GM19395 (cell line): ENCODE data around the gene BCL2L12.

Source experiments
- ATAC-seq: cut with Tn5 transposase; IDR thresholded peaks from one replicate; pipeline ENCODE4 v1.9.1; 2021; ENCODE audit warnings: mild to moderate bottlenecking, moderate library complexity; ENCODE audit not compliant: unreplicated experiment

The BCL2L12 gene

GRCh38 chr19:49684251-49684982 lies 18.7 kb downstream of the BCL2L12 start:
- ATAC-seq = no peak

GRCh38 chr19:49684983-49685553 lies 19.3 kb downstream of the BCL2L12 start:
- ATAC-seq = no peak

GRCh38 chr19:49685845-49686332 lies 20.2 kb downstream of the BCL2L12 start:
- ATAC-seq = no peak

GRCh38 chr19:49686503-49687088 lies 20.9 kb downstream of the BCL2L12 start:
- ATAC-seq = no peak

GRCh38 chr19:49687150-49687549 lies 21.4 kb downstream of the BCL2L12 start:
- ATAC-seq = no peak

- no peak for ATAC-seq
These were observed 22.0 kb downstream of the BCL2L12 start for GRCh38 chr19:49687566-49688316.

- no peak for ATAC-seq
These were observed 22.9 kb downstream of the BCL2L12 start for GRCh38 chr19:49688531-49689132.

- no peak for ATAC-seq
These were observed 23.7 kb downstream of the BCL2L12 start, which contains the start of gene ADM5 for GRCh38 chr19:49689133-49690078. Gene ADM5, plus strand, starts transcription at chr19:49689594. Its CDS starts 244 bp downstream, at chr19:49689838.

GRCh38 chr19:49690079-49690655 lies 24.4 kb downstream of the BCL2L12 start:
- no peak for ATAC-seq

- ATAC-seq = no peak
These were observed 25.0 kb downstream of the BCL2L12 start, which contains the start of gene CPT1C for GRCh38 chr19:49690656-49691242. Gene CPT1C, plus strand, starts transcription at chr19:49691116. Its CDS starts 1,137 bp downstream, at chr19:49692253.

GRCh38 chr19:49691243-49692146 lies 25.8 kb downstream of the BCL2L12 start:
- ATAC-seq = no peak

GRCh38 chr19:49692147-49692506 lies 26.4 kb downstream of the BCL2L12 start:
- no peak for ATAC-seq

- no peak for ATAC-seq
These were observed 30.4 kb downstream of the BCL2L12 start for GRCh38 chr19:49696115-49696514.

- no peak for ATAC-seq
These were observed 31.1 kb downstream of the BCL2L12 start for GRCh38 chr19:49696865-49697264.

GRCh38 chr19:49699364-49699763 lies 33.6 kb downstream of the BCL2L12 start:
- ATAC-seq = no peak

- ATAC-seq = no peak
These were observed 34.8 kb downstream of the BCL2L12 start for GRCh38 chr19:49700563-49700962.

- no peak for ATAC-seq
These were observed 35.6 kb downstream of the BCL2L12 start for GRCh38 chr19:49701271-49701786.
